Endodermal cell (in vitro differentiated cells): Measurements from ENCODE around the gene DYNLRB1. TPM values are rescaled to one million over a fixed set of nuclear protein-coding genes. Genes with fewer than 3 reads are reported as not detected.

ENCODE experiments used
- DNase-seq: peaks from one replicate; pipeline ENCODE4 v3.0.0-alpha.2; 2017
- H3K27ac ChIP-seq: 2 replicates; pipeline ENCODE4 v1.5.1; 2013; ENCODE audit warnings: mild to moderate bottlenecking, low read depth, low read length, moderate library complexity
- H3K27me3 ChIP-seq: 2 replicates; pipeline ENCODE4 v1.6.1; 2013; ENCODE audit warnings: mild to moderate bottlenecking, low read length, moderate library complexity; ENCODE audit not compliant: insufficient read depth, control insufficient read depth, poor library complexity, severe bottlenecking
- H3K36me3 ChIP-seq: 2 replicates; pipeline ENCODE4 v1.7.0; 2013; ENCODE audit warnings: mild to moderate bottlenecking, low read length, moderate library complexity; ENCODE audit not compliant: control insufficient read depth, insufficient read depth
- H3K4me1 ChIP-seq: one replicate; pipeline ENCODE4 v1.7.0; 2013; ENCODE audit warnings: low read length; ENCODE audit not compliant: control insufficient read depth, insufficient read depth
- H3K4me3 ChIP-seq: 2 replicates; pipeline ENCODE4 v1.5.1; 2013; ENCODE audit warnings: mild to moderate bottlenecking, low read length, moderate library complexity
- H3K9ac ChIP-seq: 2 replicates; pipeline ENCODE4 v1.6.1; 2013; ENCODE audit warnings: mild to moderate bottlenecking, low read length, moderate library complexity; ENCODE audit not compliant: poor library complexity, severe bottlenecking; ENCODE audit errors: extremely low read depth
- H3K9me3 ChIP-seq: 2 replicates; pipeline ENCODE4 v1.6.1; 2013; ENCODE audit warnings: mild to moderate bottlenecking, low read length, moderate library complexity; ENCODE audit not compliant: control insufficient read depth
- H3K27ac Mint-ChIP-seq: 2 replicates; pipeline ENCODE4 v1.8.0; 2020; ENCODE audit warnings: mixed read lengths
- H3K27me3 Mint-ChIP-seq: 2 replicates; pipeline ENCODE4 v1.8.0; 2021; ENCODE audit warnings: mild to moderate bottlenecking, mixed read lengths; ENCODE audit not compliant: insufficient read depth
- H3K36me3 Mint-ChIP-seq: 2 replicates; pipeline ENCODE4 v1.8.0; 2020; ENCODE audit warnings: low read depth, mixed read lengths
- H3K4me1 Mint-ChIP-seq: 2 replicates; pipeline ENCODE4 v1.8.0; 2020; ENCODE audit warnings: mixed read lengths
- H3K4me3 Mint-ChIP-seq: 2 replicates; pipeline ENCODE4 v1.8.0; 2020; ENCODE audit warnings: mild to moderate bottlenecking, moderate library complexity, mixed read lengths
- H3K9me3 Mint-ChIP-seq: 2 replicates; pipeline ENCODE4 v1.8.0; 2020; ENCODE audit warnings: mild to moderate bottlenecking, mixed read lengths
- CTCF ChIP-seq: fragments of 200-600 bp; sonication (generic); conservative IDR thresholded peaks from 2 replicates; pipeline ENCODE4 v1.5.0; 2021; ENCODE audit warnings: antibody characterized with exemption, mild to moderate bottlenecking
- WGBS, 2 experiments: methylation state at CpG; one replicate each; pipeline versions ENCODE4 v1.1.5 to v1.1.7; 2013; ENCODE audit warnings: missing lambda C conversion rate in 2 of 2, mixed read lengths in 1 of 2; ENCODE audit not compliant: insufficient coverage in 1 of 2, insufficient read length in 1 of 2; 5-methylcytosine and 5-hydroxymethylcytosine counted together
- total RNA-seq, 2 donors: library from RNA; stranded (reverse); fragmentation: NEBNext Ultra II Directional in 1 of 2; extraction: Animal tissue kit (Norgen Biotek cat#: 25700) in 1 of 2; gene quantifications; 2 replicates in 1 of 2; 3 replicates in 1 of 2; pipeline ENCODE4 v1.2.1, GENCODE V29; 2021

DYNLRB1 gene
- total RNA-seq, 2 donors from 2014 or later, result 194 to 213 TPM

DNA sequence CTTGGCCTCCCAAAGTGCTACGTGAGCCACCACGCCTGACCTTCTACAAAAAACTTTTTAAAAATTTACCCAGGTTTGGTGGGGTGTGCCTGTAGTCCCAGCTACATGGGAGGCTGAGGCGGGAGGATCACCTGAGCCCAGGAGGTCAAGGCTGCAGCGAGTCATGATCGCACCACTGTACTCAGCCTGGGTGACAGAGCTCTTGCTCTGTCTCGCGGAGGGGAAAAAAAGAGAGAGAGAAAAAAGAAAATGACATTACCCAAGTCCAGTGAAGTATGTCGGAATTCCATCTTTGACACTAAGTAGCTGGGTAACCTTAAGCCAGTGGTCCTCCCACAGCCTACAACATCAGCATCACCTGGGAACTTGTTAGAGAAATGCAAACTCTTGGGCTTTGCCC is 23.5 kb downstream of the DYNLRB1 start:
- peaks cover 67% of the 10 kb centered on the region for H3K36me3 Mint-ChIP-seq

DNA sequence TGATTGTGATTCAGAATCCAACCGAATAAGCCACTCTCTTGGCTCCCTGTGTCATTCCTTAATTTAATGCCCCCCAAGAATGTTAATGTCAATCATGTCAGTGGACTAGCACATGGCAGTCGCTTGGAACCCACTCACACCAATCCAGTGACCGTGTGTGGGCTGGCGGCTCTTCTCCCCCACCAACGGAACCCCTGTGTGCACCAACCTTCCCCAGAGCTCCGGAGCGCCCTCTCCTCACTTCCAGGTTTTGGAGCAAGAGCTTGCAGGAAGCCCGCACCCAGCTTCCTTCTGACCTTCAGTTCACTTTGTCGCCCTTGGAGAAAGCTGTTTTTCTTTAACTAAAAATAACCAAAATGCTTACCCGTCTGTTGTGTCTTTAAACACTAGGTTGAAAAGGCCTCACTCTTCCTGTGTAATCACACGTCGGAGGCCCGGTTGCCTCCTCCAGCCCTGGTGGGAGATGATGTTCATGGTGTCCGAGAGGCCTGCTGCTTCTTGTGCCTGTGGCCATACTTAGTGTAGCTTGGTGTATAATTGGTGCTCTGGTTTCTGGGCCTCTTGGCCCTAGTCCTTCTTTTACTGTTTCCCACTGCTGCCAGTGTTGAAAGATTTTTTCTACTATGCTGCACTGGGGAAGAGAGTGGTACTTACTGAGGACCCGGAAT is 24.5 kb downstream of the DYNLRB1 start:
- peaks cover 10% of the 10 kb centered on the region for H3K4me1 Mint-ChIP-seq
- Histone ChIP-seq H3K9me3 (no peaks in the 10 kb centered on the region), H3K9ac (no peak overlapping the region), H3K4me1 (no peaks in the 10 kb centered on the region), H3K27ac (no peak overlapping the region), H3K36me3 (peaks cover 50% of the 10 kb centered on the region), H3K27me3 (no peaks in the 10 kb centered on the region), H3K4me3 (no peak overlapping the region)
- no peak for TF ChIP-seq CTCF
- no peak for DNase-seq
- no peak overlapping the region for H3K27ac Mint-ChIP-seq
- no peaks in the 10 kb centered on the region for H3K9me3 Mint-ChIP-seq
- 91 to 94% methylated on average over 11 to 15 of the region's 15 CpGs for WGBS, 2 experiments
- H3K27me3 Mint-ChIP-seq, result no peaks in the 10 kb centered on the region
- no peak overlapping the region for H3K4me3 Mint-ChIP-seq
- peaks cover 57% of the 10 kb centered on the region for H3K36me3 Mint-ChIP-seq

More for the DNA sequence above, 23.5 kb downstream of the DYNLRB1 start:
- H3K9ac ChIP-seq, result no peak overlapping the region
- TF ChIP-seq CTCF, result no peak
- Mint-ChIP-seq H3K4me3 (no peak overlapping the region), H3K27ac (no peak overlapping the region), H3K4me1 (peaks cover 9% of the 10 kb centered on the region), H3K27me3 (no peaks in the 10 kb centered on the region), H3K9me3 (no peaks in the 10 kb centered on the region)
- H3K36me3 ChIP-seq, result peaks cover 60% of the 10 kb centered on the region
- WGBS, 2 experiments, result 97 to 98% methylated on average over 4 to 8 of the region's 8 CpGs
- no peak for DNase-seq
- no peaks in the 10 kb centered on the region for H3K27me3 ChIP-seq
- no peaks in the 10 kb centered on the region for H3K9me3 ChIP-seq
- H3K27ac ChIP-seq, result no peak overlapping the region
- H3K4me1 ChIP-seq, result no peaks in the 10 kb centered on the region
- H3K4me3 ChIP-seq, result no peak overlapping the region

DNA sequence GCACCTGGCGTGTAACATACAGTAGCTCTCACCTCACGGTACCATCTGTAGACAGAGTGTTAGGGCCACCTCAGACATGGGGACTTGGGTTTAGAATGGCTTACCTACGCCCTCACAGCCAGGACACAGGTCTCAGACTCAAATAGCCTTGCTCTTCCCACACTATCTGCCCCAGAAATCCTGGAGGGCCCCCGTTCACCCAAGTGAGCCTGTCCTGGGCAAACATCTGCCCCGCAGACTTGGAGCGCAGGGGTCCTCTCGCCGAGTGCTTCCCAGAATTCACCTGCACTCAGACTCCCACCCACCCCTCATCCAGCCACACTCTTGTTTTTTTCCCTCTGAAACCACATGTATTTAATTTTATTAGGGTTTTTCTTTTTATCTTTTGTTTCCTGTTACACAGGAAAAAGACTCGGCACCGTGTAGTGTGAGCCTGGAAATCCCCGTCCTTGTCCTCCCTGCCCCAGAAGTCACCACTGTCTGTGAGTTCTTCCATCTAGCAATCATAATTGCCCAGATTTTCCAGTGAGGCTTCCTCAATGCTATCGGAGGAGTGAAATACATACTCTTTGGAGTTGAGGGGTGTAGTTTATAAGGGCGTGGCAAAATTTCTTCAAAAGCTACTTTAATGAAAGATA is 25.2 kb downstream of the DYNLRB1 start:
- Histone ChIP-seq H3K27ac (no peak overlapping the region), H3K9me3 (no peaks in the 10 kb centered on the region), H3K9ac (no peak overlapping the region), H3K27me3 (no peaks in the 10 kb centered on the region), H3K4me3 (no peak overlapping the region), H3K36me3 (peaks cover 44% of the 10 kb centered on the region), H3K4me1 (no peaks in the 10 kb centered on the region)
- TF ChIP-seq CTCF, result no peak
- Mint-ChIP-seq H3K4me1 (peaks cover 10% of the 10 kb centered on the region), H3K27ac (no peak overlapping the region), H3K36me3 (peaks cover 51% of the 10 kb centered on the region), H3K4me3 (no peak overlapping the region), H3K9me3 (no peaks in the 10 kb centered on the region), H3K27me3 (no peaks in the 10 kb centered on the region)
- DNase-seq, result no peak
- 93 to 96% methylated on average over 5 to 12 of the region's 13 CpGs for whole genome bisulfite sequencing, 2 experiments
